ENCODE measurements around the gene GRIN2C. TPM values are rescaled to one million over a fixed set of nuclear protein-coding genes. Genes with fewer than 3 reads are reported as not detected.

The GRIN2C gene
- total and polyA plus RNA-seq, 9 donors: 0.11 to 0.82 (median 0.36) TPM

DNA sequence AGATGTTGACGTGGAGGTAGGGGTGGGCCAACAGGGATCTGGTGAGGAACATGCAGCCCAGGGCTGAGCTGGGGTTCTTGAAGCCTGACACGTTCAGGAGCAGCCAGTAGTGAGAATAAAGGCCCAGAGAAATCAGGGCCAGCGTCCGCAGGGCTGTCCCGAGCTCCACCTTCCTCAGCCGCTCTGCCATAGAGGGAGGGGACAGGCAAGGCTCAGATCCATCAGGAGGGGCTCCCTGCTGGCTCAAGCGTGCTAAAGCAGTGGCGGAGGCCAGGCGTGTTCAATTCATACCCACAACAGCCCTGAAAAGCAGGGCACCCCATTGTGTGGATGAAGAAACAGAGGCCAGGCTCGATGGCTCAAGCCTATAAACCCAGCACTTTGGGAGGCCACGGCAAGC is 21.4 kb upstream of the GRIN2C start:
- 76 to 84% (median 80%) methylated on average over 11 of the region's 11 CpGs for WGBS, 3 donors
- no peak overlapping the region for H3K4me3 ChIP-seq
- no peak overlapping the region for H3K27ac ChIP-seq
- H3K9me3 ChIP-seq: no peaks in the 10 kb centered on the region
- intact Hi-C loops (cut with DNase I): no loop called here
- no peaks in the 10 kb centered on the region for H3K36me3 ChIP-seq
- no peaks in the 10 kb centered on the region for H3K27me3 ChIP-seq
- TF ChIP-seq, protein P1, sequence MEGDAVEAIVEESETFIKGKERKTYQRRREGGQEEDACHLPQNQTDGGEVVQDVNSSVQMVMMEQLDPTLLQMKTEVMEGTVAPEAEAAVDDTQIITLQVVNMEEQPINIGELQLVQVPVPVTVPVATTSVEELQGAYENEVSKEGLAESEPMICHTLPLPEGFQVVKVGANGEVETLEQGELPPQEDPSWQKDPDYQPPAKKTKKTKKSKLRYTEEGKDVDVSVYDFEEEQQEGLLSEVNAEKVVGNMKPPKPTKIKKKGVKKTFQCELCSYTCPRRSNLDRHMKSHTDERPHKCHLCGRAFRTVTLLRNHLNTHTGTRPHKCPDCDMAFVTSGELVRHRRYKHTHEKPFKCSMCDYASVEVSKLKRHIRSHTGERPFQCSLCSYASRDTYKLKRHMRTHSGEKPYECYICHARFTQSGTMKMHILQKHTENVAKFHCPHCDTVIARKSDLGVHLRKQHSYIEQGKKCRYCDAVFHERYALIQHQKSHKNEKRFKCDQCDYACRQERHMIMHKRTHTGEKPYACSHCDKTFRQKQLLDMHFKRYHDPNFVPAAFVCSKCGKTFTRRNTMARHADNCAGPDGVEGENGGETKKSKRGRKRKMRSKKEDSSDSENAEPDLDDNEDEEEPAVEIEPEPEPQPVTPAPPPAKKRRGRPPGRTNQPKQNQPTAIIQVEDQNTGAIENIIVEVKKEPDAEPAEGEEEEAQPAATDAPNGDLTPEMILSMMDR (IDR thresholded peaks at IDR 0.05): no peak
- no peaks in the 10 kb centered on the region for H3K4me1 ChIP-seq (ENCODE audit: insufficient read depth)
- DNase-seq: no peak

GRCh38 chr17:74879308-74879707 is 19.6 kb upstream of the GRIN2C start:
- H3K27me3 ChIP-seq: no peaks in the 10 kb centered on the region
- TF ChIP-seq EP300 (IDR thresholded peaks at IDR 0.05): no peak
- TF ChIP-seq POLR2A (IDR thresholded peaks at IDR 0.05): no peak
- TF ChIP-seq, protein P1 (IDR thresholded peaks at IDR 0.05): no peak
- DNase-seq: peak in 1 of 5 donors; percentile 37

GRCh38 chr17:74878658-74879057 is 19.0 kb upstream of the GRIN2C start:
- H3K9me3 ChIP-seq: no peaks in the 10 kb centered on the region
- no peak overlapping the region for H3K4me3 ChIP-seq
- no peaks in the 10 kb centered on the region for H3K4me1 ChIP-seq (ENCODE audit: insufficient read depth)
- 73 to 85% (median 80%) methylated on average over 2 of the region's 2 CpGs for WGBS, 3 donors
- no peaks in the 10 kb centered on the region for H3K27me3 ChIP-seq
- no peak for DNase-seq
- TF ChIP-seq POLR2A (IDR thresholded peaks at IDR 0.05) (no peak), EP300 (IDR thresholded peaks at IDR 0.05) (no peak)
- TF ChIP-seq, protein P1 (IDR thresholded peaks at IDR 0.05): no peak
- H3K36me3 ChIP-seq: no peaks in the 10 kb centered on the region
- intact Hi-C loops (cut with DNase I): no loop called here
- H3K27ac ChIP-seq: no peak overlapping the region

More at GRCh38 chr17:74879308-74879707, 19.6 kb upstream of the GRIN2C start:
- 86 to 89% (median 87%) methylated on average over 16 of the region's 16 CpGs for WGBS, 3 donors
- H3K27ac ChIP-seq: no peak overlapping the region
- H3K4me1 ChIP-seq (ENCODE audit: insufficient read depth): no peaks in the 10 kb centered on the region
- H3K9me3 ChIP-seq: no peaks in the 10 kb centered on the region
- H3K36me3 ChIP-seq: no peaks in the 10 kb centered on the region
- intact Hi-C loops (cut with DNase I): no loop called here
- H3K4me3 ChIP-seq: no peak overlapping the region

DNA sequence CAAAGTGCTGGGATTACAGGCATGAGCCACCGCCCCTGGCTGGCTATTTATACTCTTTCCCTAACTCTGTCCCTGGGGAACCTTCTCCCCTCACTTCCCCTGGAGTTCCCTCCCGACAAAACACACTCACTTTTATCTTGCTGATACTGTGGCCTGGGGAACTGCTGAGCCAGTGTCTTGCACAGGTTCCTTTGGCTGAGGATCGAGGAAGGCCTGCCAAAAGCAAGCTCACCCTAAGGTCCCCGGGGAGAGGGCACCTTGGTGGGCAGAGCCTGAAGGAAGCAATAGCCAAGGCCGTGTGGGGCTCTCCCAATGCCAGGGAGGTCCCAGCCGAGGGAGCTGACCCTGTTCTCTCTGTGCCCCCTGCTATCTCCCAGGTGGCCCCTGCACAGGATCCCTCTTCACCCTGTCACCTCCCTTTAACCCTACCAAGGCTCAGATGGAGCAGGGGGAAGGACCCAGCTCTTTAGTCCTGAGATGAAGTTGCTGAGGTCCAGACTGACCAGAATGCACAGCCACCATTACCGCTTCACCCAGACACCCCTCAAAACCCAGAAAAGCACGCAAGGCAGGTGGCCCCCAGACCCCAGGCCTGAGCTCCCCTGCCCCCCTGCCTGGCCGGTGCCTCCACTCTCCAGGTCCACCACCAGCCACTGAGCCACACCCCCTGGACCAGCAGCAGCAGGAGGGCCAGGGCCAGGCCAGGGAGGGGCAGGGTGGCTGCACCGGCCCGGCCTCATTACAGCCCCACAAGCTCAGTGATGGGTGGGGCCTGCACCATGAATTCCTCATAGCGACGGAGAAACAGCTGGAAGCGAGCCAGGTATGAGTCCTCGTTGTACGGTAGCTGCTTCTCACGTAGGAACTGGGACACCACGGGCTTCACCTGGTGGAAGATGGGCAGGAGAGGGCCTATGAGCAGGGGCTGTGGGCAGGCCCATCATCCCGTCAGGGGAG is 18.2 kb upstream of the GRIN2C start:
- Histone ChIP-seq H3K36me3 (no peaks in the 10 kb centered on the region), H3K4me1 (ENCODE audit: insufficient read depth) (no peaks in the 10 kb centered on the region), H3K27ac (no peak overlapping the region), H3K4me3 (no peak overlapping the region), H3K9me3 (no peaks in the 10 kb centered on the region), H3K27me3 (no peaks in the 10 kb centered on the region)
- intact Hi-C loops (cut with DNase I): no loop called here
- 17 to 25% (median 20%) methylated on average over 17 to 19 of the region's 19 CpGs for WGBS, 3 donors
- TF ChIP-seq, protein P1 (IDR thresholded peaks at IDR 0.05): no peak
- TF ChIP-seq EP300 (IDR thresholded peaks at IDR 0.05): no peak
- TF ChIP-seq POLR2A (IDR thresholded peaks at IDR 0.05): no peak
- DNase-seq: peak in 4 of 5 donors; percentile 45 to 64 (median 49)
